Esophagus squamous epithelium (tissue), 5 donors: ENCODE results near the gene TBC1D14. TPM values are rescaled to one million over a fixed set of nuclear protein-coding genes. Genes with fewer than 3 reads are reported as not detected.
A peak's percentile ranks its signal among the peaks of the same experiment; 100 is the strongest.
"Not testable (repeated sequence)": the region's sequence is repeated elsewhere in the genome, so short reads cannot be mapped to it uniquely, and the experiment has no call there.

ENCODE experiments used
- DNase-seq: peaks from one replicate; lab custom pipeline; 2025; lab: John Stamatoyannopoulos, UW
- H3K27ac ChIP-seq, 4 donors: fragments of 200-600 bp; sonication (generic); one replicate each; pipeline ENCODE4 v1.5.1; 2016 to 2019; ENCODE audit warnings: mild to moderate bottlenecking in 1 of 4
- H3K27me3 ChIP-seq, 4 donors: fragments of 200-600 bp; sonication (generic); 1 replicate in 3 of 4; 2 replicates in 1 of 4; pipeline versions ENCODE4 v1.5.1 to v1.6.0; 2017 to 2021; ENCODE audit warnings: antibody characterized with exemption in 1 of 4
- H3K36me3 ChIP-seq, 3 donors: fragments of 200-600 bp; sonication (generic); one replicate each; pipeline ENCODE4 v1.5.1; 2016 to 2019
- H3K4me1 ChIP-seq, 3 donors: fragments of 200-600 bp; sonication (generic); one replicate each; pipeline ENCODE4 v1.5.1; 2017 to 2019
- H3K4me3 ChIP-seq, 4 donors: fragments of 200-600 bp; sonication (generic); 1 replicate in 3 of 4; 2 replicates in 1 of 4; pipeline ENCODE4 v1.5.1; 2016 to 2019; ENCODE audit warnings: mild to moderate bottlenecking in 2 of 4, moderate library complexity in 1 of 4
- H3K9me3 ChIP-seq, 3 donors: fragments of 200-600 bp; sonication (generic); one replicate each; pipeline ENCODE4 v1.5.1; 2016 to 2019
- CTCF ChIP-seq, 6 experiments: fragments of 450-650 bp in 4 of 6; fragments of 200-600 bp in 2 of 6; sonication (generic) in 2 of 6; IDR thresholded peaks; one replicate each; pipeline ENCODE4 v1.5.1; 2016 to 2019; ENCODE audit warnings: antibody characterized with exemption in 6 of 6, mild to moderate bottlenecking in 4 of 6, moderate library complexity in 4 of 6
- POLR2A ChIP-seq, 4 donors: fragments of 450-650 bp; IDR thresholded peaks; one replicate each; pipeline ENCODE4 v1.6.1; 2017; ENCODE audit warnings: antibody characterized with exemption in 4 of 4, mild to moderate bottlenecking in 4 of 4, moderate library complexity in 3 of 4
- WGBS, 2 donors: methylation state at CpG; one replicate each; pipeline ENCODE4 v1.1.5; 2018; 5-methylcytosine and 5-hydroxymethylcytosine counted together
- intact Hi-C: fragments of 100-400 bp; cut with DNase I; formaldehyde crosslinking; loops from one replicate; pipeline ENCODE4 v1.15.0; 2022
- total RNA-seq, 4 donors: library from RNA; depleted of rRNA; stranded (reverse); fragments of >200 nt; gene quantifications; one replicate each; pipeline ENCODE4 v1.1.0, GENCODE V29; 2016
- donor health status: DM: yes; HTN: yes; CAD: no.

The TBC1D14 gene
- total RNA-seq, 4 donors from 2014 or later, result 28.2 to 50.4 (median 42.1) TPM

GRCh38 chr4:6972911-6973310 lies 63.3 kb downstream of the TBC1D14 start:
- peaks cover 0 to 44% (median 5%) of the 10 kb centered on the region in 3 donors for H3K36me3 ChIP-seq
- no peak overlapping the region for H3K27ac ChIP-seq
- peaks cover 0 to 15% (median 9%) of the 10 kb centered on the region in 3 donors for H3K4me1 ChIP-seq
- WGBS, 2 donors, result 85 to 89% methylated on average over 9 of the region's 9 CpGs
- H3K4me3 ChIP-seq, result no peak overlapping the region
- TF ChIP-seq CTCF (IDR thresholded peaks at IDR 0.05), result no peak
- no peak for TF ChIP-seq POLR2A (IDR thresholded peaks at IDR 0.05)
- no peak for DNase-seq
- intact Hi-C loops, result loop anchor here (5.0 kb wide), 1 partner anchor 99 kb away; no protein-coding TSS in a partner anchor
- no peaks in the 10 kb centered on the region for H3K27me3 ChIP-seq
- no peaks in the 10 kb centered on the region for H3K9me3 ChIP-seq

DNA sequence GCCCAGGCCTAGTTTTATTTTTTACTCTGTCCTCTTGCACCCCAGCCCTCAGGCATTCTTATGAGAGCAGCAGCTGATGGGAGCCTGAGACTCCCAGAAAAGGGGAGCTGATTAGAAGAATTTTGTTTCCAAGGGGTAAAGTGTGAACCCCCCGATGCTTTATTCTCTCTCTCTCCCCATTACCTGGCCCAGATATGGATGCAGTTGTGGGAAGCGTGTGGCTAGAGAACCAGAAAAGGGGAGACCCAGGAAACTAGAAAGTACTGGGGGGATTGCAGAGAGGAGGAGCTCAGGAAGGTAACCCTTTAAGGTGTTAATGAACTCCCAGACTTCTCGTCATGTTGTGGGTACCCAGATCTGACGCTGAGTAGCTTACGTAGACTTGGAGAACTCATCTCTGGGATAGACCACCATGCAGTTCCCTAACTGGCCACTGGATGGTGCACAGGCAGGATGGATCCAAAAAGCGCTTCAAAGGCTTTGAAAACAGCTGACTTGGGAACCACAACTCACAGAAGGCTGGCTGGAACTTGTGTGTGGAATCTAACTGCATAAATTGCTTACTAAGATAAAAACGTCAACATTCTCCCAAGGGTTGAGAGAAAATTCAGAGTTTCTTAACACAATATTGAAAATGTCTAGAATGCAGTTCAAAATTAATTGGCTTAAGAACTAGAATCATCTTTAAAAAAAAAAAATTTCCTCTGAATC lies 64.7 kb downstream of the TBC1D14 start:
- H3K36me3 ChIP-seq, result peaks cover 0 to 30% (median 0%) of the 10 kb centered on the region in 3 donors
- intact Hi-C loops, result loop anchor here (5.0 kb wide), 1 partner anchor 98 kb away; no protein-coding TSS in a partner anchor
- DNase-seq, result no peak
- H3K27me3 ChIP-seq, result no peaks in the 10 kb centered on the region
- no peak overlapping the region for H3K4me3 ChIP-seq
- H3K4me1 ChIP-seq, result peaks cover 0 to 15% (median 9%) of the 10 kb centered on the region in 3 donors
- H3K27ac ChIP-seq, result no peak overlapping the region
- WGBS, 2 donors, result 15 to 27% methylated on average over 7 of the region's 7 CpGs
- TF ChIP-seq CTCF (IDR thresholded peaks at IDR 0.05), result peak; percentile 97 to 98 (median 98)
- no peak for TF ChIP-seq POLR2A (IDR thresholded peaks at IDR 0.05)
- H3K9me3 ChIP-seq, result no peaks in the 10 kb centered on the region

DNA sequence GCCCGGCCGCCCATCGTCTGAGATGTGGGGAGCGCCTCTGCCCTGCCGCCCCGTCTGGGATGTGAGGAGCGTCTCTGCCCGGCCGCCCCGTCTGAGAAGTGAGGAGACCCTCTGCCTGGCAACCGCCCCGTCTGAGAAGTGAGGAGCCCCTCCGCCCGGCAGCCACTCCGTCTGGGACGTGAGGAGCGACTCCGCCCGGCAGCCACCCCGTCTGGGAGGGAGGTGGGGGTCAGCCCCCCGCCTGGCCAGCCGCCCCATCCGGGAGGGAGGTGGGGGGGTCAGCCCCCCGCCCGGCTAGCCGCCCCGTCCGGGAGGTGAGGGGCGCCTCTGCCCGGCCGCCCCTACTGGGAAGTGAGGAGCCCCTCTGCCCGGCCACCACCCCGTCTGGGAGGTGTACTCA lies 68.2 kb downstream of the TBC1D14 start:
- not testable (repeated sequence) for DNase-seq, H3K4me3 ChIP-seq
- WGBS, 2 donors, result no CpG with 5 or more reads among the region's 33 CpGs

GRCh38 chr4:6983544-6984142 lies 74.0 kb downstream of the TBC1D14 start:
- DNase-seq, result no peak
- H3K4me1 ChIP-seq, result peaks cover 17 to 56% (median 18%) of the 10 kb centered on the region in 3 donors
- TF ChIP-seq POLR2A (IDR thresholded peaks at IDR 0.05) (no peak), CTCF (IDR thresholded peaks at IDR 0.05) (no peak)
- no peaks in the 10 kb centered on the region for H3K36me3 ChIP-seq
- intact Hi-C loops, result no loop called here
- no peaks in the 10 kb centered on the region for H3K27me3 ChIP-seq
- 69 to 71% methylated on average over 4 of the region's 4 CpGs for WGBS, 2 donors
- peak overlapping the region in 2 of 4 donors; percentile 4 to 7 for H3K27ac ChIP-seq
- H3K9me3 ChIP-seq, result no peaks in the 10 kb centered on the region
- H3K4me3 ChIP-seq, result no peak overlapping the region

More for the DNA sequence above, 68.2 kb downstream of the TBC1D14 start:
- H3K27ac ChIP-seq, H3K9me3 ChIP-seq, H3K27me3 ChIP-seq, H3K36me3 ChIP-seq, intact Hi-C loops: not testable (repeated sequence)
- peaks cover 0 to 17% (median 9%) of the 10 kb centered on the region in 3 donors for H3K4me1 ChIP-seq

- no peak for DNase-seq
- no peak overlapping the region for H3K4me3 ChIP-seq
- intact Hi-C loops, result loop anchor here (5.0 kb wide), 1 partner anchor 82 kb away; the partner anchor contains the start of gene GRPEL1
- no peaks in the 10 kb centered on the region for H3K36me3 ChIP-seq
- no peaks in the 10 kb centered on the region for H3K9me3 ChIP-seq
- no peaks in the 10 kb centered on the region for H3K27me3 ChIP-seq
- WGBS, 2 donors, result 92 to 95% methylated on average over 13 of the region's 13 CpGs
- H3K27ac ChIP-seq, result no peak overlapping the region
- peaks cover 26 to 68% (median 29%) of the 10 kb centered on the region in 3 donors for H3K4me1 ChIP-seq
- TF ChIP-seq POLR2A (IDR thresholded peaks at IDR 0.05), result no peak
- TF ChIP-seq CTCF (IDR thresholded peaks at IDR 0.05), result no peak
Observed at GRCh38 chr4:6984612-6985425, 75.2 kb downstream of the TBC1D14 start.
